Astrocyte of the cerebellum (primary cell): Measurements from ENCODE around the gene ADIRF.

ENCODE experiments used
- DNase-seq: peaks from one replicate; pipeline ENCODE4 v3.0.0-alpha.2; 2011; ENCODE audit warnings: low read depth
- H3K4me3 ChIP-seq: 2 replicates; pipeline ENCODE4 v1.5.1; 2011; ENCODE audit warnings: mild to moderate bottlenecking, low read depth, low read length, moderate library complexity
- in situ Hi-C: cut with HindIII; loops from 2 replicates; pipeline ENCODE4 v1.10.0; 2017; ENCODE audit warnings: low sequenced_read_pairs
- TF ChIP-seq, protein P1 (sequence below): IDR thresholded peaks from 2 replicates; pipeline ENCODE4 v1.5.1; 2012; ENCODE audit warnings: low read length, low read depth, moderate library complexity, mild to moderate bottlenecking; ENCODE audit errors: missing control alignments

The ADIRF gene

GRCh38 chr10:86942441-86943315 lies 25.6 kb upstream of the ADIRF start:
- in situ Hi-C loops = no loop called here
- TF ChIP-seq, protein P1, sequence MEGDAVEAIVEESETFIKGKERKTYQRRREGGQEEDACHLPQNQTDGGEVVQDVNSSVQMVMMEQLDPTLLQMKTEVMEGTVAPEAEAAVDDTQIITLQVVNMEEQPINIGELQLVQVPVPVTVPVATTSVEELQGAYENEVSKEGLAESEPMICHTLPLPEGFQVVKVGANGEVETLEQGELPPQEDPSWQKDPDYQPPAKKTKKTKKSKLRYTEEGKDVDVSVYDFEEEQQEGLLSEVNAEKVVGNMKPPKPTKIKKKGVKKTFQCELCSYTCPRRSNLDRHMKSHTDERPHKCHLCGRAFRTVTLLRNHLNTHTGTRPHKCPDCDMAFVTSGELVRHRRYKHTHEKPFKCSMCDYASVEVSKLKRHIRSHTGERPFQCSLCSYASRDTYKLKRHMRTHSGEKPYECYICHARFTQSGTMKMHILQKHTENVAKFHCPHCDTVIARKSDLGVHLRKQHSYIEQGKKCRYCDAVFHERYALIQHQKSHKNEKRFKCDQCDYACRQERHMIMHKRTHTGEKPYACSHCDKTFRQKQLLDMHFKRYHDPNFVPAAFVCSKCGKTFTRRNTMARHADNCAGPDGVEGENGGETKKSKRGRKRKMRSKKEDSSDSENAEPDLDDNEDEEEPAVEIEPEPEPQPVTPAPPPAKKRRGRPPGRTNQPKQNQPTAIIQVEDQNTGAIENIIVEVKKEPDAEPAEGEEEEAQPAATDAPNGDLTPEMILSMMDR = no peak
- no peak for DNase-seq
- H3K4me3 ChIP-seq = no peak overlapping the region

DNA sequence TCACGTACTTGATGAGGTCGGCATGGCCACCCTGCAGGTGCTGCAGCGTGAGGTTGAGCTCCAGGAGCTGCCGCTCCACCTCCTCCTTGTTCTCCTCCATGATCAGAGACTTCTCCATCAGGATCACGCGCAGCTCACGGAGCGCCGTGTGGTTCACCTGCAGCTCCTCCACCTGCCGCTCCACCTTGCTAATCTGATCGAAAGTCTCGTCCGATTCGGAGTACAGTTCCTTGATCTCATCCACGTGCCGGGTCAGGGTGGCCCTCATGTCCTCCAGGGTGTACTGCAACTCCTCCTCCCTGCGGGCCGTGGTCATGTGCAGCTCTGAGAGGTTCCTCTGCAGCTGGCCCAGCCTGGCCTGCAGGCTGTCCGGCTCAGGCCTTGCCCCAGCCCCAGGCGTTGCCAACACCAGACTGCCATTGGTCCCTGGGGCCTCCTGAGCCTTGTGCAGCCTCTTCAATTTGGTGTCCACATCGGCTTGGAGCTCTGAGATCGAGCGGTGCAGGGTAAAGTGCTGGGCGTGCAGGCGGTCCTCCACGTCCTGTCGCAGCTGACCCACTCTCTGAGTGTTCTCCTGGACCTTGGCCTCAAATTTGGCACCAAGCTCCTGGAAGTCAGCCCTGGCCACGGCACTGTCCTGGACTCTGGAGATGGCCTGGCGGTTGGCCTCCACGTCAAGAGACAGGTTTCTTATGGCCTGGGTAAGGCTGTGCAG lies 24.8 kb upstream of the ADIRF start:
- no peak for DNase-seq
- in situ Hi-C loops = no loop called here
- TF ChIP-seq, protein P1 = no peak
- no peak overlapping the region for H3K4me3 ChIP-seq

DNA sequence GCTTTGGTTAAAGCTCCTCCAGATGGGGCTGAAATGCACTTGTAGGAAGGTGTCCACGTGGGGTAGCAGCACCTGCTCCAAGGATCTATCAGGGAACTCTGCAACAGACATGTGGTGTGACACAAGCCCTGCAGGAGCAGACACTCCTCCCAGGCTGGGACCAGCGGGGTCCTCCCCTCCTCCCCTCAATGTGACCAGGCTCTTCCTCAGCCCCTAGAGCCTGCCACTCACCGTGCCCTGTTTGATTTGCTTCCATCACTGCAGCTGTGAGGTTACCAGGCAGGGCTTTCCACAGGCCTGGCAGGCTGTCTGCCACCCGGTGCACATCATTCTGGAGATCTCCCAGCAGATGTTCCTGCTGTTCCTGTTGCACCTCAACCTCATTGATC lies 24.3 kb upstream of the ADIRF start:
- in situ Hi-C loops = no loop called here
- TF ChIP-seq, protein P1 = no peak
- DNase-seq = no peak
- H3K4me3 ChIP-seq = no peak overlapping the region

GRCh38 chr10:86944471-86944870 lies 23.8 kb upstream of the ADIRF start:
- in situ Hi-C loops = no loop called here
- H3K4me3 ChIP-seq = no peak overlapping the region
- DNase-seq = no peak
- TF ChIP-seq, protein P1 = no peak

GRCh38 chr10:86944907-86945306 lies 23.4 kb upstream of the ADIRF start:
- H3K4me3 ChIP-seq = no peak overlapping the region
- DNase-seq = no peak
- in situ Hi-C loops = no loop called here
- TF ChIP-seq, protein P1 = no peak

DNA sequence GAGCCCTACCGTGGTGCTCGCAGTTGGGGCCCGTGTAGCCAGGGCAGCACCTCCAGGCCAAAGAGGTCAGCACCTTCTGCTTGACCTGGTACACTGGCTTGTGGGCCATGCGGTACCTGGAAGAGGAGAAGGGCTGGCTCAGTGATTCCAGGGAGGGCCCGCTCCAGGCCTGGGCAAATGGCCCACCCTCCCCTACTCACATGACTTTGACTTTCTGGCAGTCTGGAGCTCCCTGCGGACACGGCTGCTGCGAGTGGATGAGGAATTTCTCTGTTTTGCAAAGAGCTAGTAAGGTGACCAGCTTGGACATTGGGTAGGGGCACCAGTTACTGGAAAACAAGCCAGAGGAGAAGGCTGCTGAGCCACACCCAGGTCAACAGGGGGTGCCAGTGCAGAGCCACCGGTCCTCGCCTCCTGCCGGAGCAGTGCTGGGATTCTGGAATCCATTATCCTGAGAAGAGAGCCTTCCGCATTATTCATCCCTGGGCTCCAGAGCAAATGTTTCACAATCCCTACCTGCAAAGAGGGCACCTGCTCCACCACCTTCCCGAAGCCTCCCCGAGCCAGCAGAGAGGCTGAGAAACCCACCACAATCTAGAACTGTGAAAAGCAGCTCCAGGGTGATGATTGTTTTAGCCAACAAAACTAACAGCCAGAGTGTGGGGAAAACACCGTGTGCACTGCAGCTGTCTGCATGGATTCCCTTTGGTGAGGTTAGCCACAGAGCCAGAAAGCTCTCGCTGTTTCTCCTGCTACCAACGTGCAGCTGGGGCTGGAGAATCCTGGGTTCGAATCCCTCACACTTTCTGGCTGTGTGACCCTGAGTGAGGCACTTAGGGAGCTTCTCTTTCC lies 22.7 kb upstream of the ADIRF start:
- DNase-seq = no peak
- TF ChIP-seq, protein P1 = peak; percentile 41
- no peak overlapping the region for H3K4me3 ChIP-seq
- in situ Hi-C loops = no loop called here
